HG03439 (cell line): ENCODE measurements around the gene IQSEC1.

Experiments
- ATAC-seq: cut with Tn5 transposase; IDR thresholded peaks from one replicate; pipeline ENCODE4 v1.9.1; 2021; ENCODE audit warnings: mild to moderate bottlenecking, moderate library complexity; ENCODE audit not compliant: unreplicated experiment

IQSEC1 gene

GRCh38 chr3:13017361-13018042, 55.7 kb downstream of the IQSEC1 start:
- ATAC-seq = no peak

DNA sequence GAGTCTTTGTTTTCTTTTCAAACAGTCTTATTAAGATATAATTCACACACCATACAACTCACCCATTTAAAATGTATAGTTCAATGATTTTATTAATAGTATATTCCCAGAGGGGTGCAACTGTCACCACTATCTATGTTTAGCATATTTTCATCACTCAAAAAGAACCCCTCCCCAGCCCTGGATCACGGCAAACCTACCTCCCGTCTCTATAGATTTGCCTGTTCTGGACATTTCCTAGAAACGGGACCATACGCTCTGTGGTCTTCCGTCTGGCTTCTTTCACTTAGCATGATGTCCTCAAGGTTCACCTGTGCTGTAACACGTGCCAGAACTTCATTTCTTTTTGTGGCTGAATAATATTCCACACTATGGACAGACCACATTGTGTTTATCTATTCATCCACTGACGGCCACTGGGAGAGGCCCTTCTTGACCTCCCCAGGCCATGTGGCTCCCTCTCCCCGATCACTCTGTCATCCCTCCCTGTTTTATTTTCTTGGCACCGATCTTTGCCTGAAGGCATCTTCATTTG, 56.4 kb downstream of the IQSEC1 start:
- no peak for ATAC-seq

GRCh38 chr3:13016083-13016720, 57.0 kb downstream of the IQSEC1 start:
- peak; percentile 20 for ATAC-seq

GRCh38 chr3:13015286-13016082, 57.7 kb downstream of the IQSEC1 start:
- ATAC-seq = no peak

- no peak for ATAC-seq
Observed at GRCh38 chr3:13014755-13015285, 58.4 kb downstream of the IQSEC1 start.

GRCh38 chr3:13013994-13014754, 59.1 kb downstream of the IQSEC1 start:
- no peak for ATAC-seq

DNA sequence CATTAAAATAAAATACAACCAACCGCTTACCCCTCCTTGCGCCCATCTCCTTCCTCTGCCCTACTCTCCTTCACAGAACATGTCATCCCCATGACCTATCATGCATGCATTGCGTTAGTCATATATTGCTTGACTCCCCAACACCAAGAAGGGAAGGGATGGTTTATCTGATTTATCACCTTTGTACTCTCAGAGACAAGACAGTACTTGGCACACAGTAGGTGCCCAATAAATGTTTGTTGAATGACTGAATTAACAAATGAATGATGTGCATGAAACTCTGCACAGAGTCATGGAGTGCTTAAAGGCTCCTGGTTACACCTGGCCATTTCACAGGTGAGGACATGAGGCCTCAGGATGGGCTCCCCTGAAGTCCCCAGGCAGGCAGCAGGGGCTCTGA, 59.7 kb downstream of the IQSEC1 start:
- no peak for ATAC-seq

- ATAC-seq = no peak
Observed at GRCh38 chr3:13013151-13013561, 60.1 kb downstream of the IQSEC1 start.

DNA sequence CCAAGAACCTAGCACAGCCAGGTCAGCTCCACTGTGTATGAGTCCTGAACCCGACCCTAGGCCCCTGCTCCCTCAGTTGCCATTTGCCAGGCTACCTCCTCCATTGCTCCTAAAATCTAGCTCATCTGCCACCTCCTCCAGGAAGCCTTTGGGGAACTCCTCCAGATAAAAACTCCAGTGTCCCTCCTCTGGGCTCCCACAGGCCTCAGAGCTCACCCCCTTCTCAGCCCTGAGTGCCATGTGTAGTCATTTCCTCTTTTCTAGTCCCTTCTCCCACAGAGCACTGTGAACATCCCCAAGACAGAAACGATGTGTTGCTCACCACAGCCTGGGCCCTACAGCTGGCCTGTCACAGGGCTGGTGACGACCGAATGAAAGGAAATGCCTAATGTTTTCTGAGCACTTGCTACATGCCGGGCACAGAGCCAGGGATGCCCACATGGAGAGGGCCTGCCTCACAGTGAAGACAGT, 61.0 kb downstream of the IQSEC1 start:
- peak; percentile 13 for ATAC-seq

- ATAC-seq = peak; percentile 49
Observed at GRCh38 chr3:13011573-13012220, 61.5 kb downstream of the IQSEC1 start.

DNA sequence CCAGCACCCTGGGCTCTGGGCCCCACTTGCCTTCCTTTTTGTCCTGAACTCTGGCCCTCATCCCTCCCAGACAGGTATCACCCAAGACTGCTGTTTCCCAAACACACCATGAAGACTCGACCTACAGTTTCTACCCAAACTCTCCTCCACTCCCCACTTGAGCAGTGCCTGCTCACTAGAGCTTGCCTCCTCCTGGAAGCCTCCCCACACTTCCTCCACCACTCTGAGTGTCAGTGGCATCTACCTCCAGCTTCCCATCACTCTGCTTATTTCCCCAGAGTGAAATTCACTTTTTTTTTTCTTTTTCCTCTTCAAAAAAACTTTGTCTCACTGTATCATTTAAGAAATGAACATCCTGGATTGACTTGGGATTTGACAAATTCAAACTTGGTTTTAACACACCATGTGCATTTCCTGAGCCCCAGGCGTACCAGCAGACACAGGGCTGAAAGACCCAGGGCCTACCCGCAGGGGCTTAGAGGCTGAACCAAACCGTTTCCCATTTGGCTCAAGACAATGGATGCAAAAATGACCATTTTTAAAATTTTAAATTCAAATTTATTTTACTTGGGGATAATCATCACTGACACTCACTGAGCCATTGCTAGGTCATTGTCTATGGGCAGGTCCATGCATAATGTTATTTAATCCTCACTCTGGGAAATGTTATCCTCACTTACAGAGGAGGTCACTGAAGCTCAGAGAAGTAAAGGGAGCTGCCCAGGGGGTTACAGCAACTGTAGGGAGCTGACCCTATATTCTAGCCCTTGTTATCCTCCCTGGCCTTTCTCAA, 62.3 kb downstream of the IQSEC1 start:
- no peak for ATAC-seq

- no peak for ATAC-seq
Observed at GRCh38 chr3:13009946-13010315, 63.3 kb downstream of the IQSEC1 start.

DNA sequence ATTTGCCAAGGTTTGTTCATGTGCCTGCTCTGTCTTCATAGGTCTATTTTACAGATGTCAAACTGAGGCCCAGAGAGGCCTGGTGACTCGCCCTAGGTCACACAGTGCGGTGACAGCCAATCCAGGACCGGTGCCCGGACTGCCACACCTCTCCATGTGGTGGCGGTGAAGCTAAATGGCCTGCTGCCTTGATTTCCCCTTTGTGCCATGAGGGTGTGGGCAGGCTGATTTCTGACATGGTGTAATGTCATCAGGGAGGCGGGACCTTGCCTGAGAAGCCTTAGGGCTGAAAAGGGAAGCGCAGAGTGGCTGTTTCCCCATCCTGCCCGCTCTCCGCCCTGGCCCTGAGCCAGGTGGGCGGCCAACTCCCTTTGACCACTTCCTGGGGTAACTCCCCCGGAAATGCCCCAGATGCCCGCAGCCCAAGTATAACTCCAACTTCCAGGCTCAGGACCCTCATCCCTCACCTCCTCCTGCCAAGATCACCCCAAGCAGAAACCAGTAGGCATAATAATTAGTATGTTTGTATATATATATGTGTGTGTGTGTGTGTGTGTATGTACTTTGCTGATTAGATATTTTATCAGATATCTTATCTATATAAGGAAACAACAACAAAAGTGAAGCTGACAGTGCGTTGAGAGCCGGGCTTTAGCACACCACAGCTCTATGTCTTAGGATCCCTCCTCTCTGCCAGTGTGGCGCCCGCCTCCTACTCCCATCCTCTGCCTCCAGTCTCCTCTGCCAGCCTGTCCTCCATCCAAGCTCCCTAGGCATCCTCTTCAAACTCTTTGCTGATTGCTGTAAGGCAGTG, 63.9 kb downstream of the IQSEC1 start:
- no peak for ATAC-seq

GRCh38 chr3:13008155-13008995, 64.9 kb downstream of the IQSEC1 start:
- no peak for ATAC-seq

DNA sequence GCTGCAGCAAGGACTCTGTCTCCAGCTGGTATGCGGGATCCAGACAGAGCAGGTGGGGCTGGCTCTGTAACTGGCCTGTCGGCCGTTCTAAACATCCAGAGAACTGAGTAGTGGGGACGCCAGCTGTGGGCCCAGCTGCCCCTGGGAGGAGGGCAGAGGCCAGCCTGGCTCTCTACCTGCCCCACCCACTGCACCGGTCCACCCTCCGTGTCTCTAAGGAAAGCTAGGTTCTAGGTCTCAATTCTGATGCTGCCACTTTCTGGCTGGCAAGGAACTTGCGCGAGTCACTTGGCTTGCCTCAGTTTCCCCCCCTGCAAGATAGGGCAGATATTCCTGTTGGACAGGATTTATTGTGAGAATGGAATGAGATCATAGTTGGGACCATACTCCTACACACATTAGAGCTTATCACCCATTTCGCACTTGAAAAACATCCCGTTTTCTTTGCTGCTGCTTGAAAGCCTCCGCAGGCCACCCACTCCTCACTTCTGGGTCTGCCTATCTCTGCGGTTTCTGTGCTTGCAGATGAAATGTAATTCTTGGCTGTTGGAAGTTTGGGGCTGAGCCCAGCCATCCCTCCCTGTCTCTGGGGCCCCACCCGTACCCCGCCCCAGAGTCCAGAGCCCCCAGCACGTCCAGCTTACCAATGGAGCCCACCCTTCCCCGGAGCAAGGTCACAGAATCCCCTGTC, 65.8 kb downstream of the IQSEC1 start:
- no peak for ATAC-seq

DNA sequence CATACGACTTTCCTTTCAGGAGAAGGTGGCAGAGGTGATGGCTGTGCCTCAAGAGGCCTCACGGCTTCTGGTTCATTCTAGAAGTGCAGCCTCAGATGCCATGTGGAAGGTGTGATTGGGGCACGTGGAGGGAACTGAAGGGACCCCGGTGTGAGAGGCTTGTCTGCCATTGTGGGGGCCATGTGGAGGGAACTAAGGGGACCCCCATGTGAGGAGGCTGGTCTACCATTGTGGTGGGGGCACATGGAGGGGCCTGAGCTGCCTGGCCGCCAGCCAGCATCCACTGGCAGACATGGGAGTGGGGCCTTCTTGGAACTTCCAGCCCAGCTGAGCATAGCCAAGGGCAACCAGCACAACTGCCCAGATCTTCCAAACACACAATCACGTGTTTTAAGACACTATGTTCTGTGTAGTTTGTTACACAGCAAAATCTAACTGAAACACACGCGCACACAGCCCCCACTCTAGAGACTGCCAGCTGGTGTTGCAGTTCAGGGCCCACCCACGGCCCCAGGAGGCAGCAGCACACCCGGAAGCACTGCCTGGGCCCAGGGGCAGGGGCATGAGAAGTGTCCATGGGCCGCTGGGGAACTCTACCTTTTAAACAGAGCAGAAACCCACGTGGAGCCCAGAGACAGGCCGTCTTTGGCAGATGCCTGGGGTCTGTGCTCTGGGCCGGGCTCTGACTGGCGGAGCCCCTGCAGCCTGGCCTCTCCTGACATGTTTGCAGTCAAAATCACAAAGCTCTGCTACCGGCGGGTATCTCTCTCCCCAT, 66.8 kb downstream of the IQSEC1 start:
- ATAC-seq = no peak
